ENCODE data around the gene RSPO4. TPM values are rescaled to one million over a fixed set of nuclear protein-coding genes. Genes with fewer than 3 reads are reported as not detected.

The RSPO4 gene
- total RNA-seq, 1 experiment from 2014 or later, result not detected

DNA sequence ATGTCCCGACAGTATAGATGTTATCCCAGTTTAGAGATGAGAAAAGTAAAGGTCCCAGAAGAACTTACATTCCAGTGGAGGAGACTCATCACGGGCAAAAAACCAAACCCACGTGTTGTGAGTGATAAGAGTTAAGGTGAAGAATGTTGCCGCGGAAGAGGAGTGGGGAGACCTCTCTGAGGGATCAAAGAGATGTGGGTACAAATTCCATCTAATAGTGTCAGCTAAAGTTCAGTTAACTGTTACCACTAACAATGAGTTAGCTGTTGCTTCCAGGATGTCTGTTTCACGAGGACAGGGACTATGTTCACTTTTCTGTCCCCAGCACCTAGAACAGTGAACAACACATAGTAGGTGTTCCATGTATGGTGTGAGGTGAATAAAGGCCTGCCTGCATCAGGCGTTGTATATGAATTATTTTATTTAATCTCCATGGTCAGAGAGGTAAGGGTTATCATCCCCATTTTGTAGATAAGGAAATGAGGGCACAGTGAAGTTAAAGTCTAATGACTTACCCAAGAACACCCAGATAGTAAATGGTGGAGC lies 39.8 kb upstream of the RSPO4 start:
- no peak for DNase-seq (ENCODE audit: low spot score)
- CTCF ChIA-PET, result no interaction called here
- intact Hi-C loops (cut with micrococcal nuclease; ENCODE audit: unreplicated experiment), result no loop called here

DNA sequence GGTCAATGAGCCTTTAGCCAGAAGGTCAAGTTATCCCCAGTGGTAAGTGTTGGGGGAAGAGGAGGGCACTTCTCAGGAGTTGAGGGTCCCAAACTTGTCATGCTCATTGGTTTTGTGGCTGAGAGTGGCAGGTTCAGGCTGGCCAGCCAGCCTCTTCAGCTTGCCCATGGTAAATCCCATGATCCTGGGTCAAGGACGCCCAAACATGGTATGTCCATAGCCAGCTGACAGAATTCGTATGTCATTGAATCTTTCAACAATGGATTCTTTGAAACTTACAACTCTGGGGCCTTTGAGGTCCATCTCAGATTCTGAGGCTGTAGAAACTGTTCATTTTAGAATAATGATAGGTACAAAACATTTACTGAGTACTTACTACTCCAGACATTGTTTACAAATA lies 36.1 kb upstream of the RSPO4 start:
- intact Hi-C loops (cut with micrococcal nuclease; ENCODE audit: unreplicated experiment), result no loop called here
- Histone ChIP-seq H3K36me3 (ENCODE audit: insufficient read depth, low read length, poor library complexity, severe bottlenecking) (no peaks in the 10 kb centered on the region), H3K27ac (ENCODE audit: low read depth, low read length, poor library complexity, severe bottlenecking) (no peak overlapping the region), H3K9me3 (ENCODE audit: low read depth, low read length, poor library complexity, severe bottlenecking) (no peaks in the 10 kb centered on the region), H3K4me1 (ENCODE audit: insufficient read depth, low read length, poor library complexity, severe bottlenecking) (no peaks in the 10 kb centered on the region), H3K4me3 (ENCODE audit: low read depth, low read length, poor library complexity, severe bottlenecking) (no peak overlapping the region), H3K27me3 (replicated peaks; ENCODE audit: insufficient read depth, low read depth, low read length, poor library complexity) (no peaks in the 10 kb centered on the region)
- no peak for DNase-seq (ENCODE audit: low spot score)
- no TSS peak for BruUV-seq (replicated peaks)
- ChIA-PET POLR2A (ENCODE audit: low non-redundant PET) (no interaction called here), CTCF (no interaction called here)
- TF ChIP-seq, protein P1, sequence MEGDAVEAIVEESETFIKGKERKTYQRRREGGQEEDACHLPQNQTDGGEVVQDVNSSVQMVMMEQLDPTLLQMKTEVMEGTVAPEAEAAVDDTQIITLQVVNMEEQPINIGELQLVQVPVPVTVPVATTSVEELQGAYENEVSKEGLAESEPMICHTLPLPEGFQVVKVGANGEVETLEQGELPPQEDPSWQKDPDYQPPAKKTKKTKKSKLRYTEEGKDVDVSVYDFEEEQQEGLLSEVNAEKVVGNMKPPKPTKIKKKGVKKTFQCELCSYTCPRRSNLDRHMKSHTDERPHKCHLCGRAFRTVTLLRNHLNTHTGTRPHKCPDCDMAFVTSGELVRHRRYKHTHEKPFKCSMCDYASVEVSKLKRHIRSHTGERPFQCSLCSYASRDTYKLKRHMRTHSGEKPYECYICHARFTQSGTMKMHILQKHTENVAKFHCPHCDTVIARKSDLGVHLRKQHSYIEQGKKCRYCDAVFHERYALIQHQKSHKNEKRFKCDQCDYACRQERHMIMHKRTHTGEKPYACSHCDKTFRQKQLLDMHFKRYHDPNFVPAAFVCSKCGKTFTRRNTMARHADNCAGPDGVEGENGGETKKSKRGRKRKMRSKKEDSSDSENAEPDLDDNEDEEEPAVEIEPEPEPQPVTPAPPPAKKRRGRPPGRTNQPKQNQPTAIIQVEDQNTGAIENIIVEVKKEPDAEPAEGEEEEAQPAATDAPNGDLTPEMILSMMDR (conservative IDR thresholded peaks at IDR 0.05; ENCODE audit: low read depth, low read length), result no peak
- no peak for TF ChIP-seq EZH2 (IDR thresholded peaks at IDR 0.05; ENCODE audit: borderline replicate concordance, low read depth, low read length, poor library complexity, severe bottlenecking)

More for the DNA sequence above, 39.8 kb upstream of the RSPO4 start:
- Histone ChIP-seq H3K9me3 (ENCODE audit: low read depth, low read length, poor library complexity, severe bottlenecking) (no peaks in the 10 kb centered on the region), H3K27me3 (replicated peaks; ENCODE audit: insufficient read depth, low read depth, low read length, poor library complexity) (no peaks in the 10 kb centered on the region), H3K36me3 (ENCODE audit: insufficient read depth, low read length, poor library complexity, severe bottlenecking) (no peaks in the 10 kb centered on the region), H3K4me3 (ENCODE audit: low read depth, low read length, poor library complexity, severe bottlenecking) (no peak overlapping the region), H3K4me1 (ENCODE audit: insufficient read depth, low read length, poor library complexity, severe bottlenecking) (no peaks in the 10 kb centered on the region), H3K27ac (ENCODE audit: low read depth, low read length, poor library complexity, severe bottlenecking) (no peak overlapping the region)
- POLR2A ChIA-PET (ENCODE audit: low non-redundant PET), result no interaction called here
- BruUV-seq (replicated peaks), result no TSS peak
- TF ChIP-seq EZH2 (IDR thresholded peaks at IDR 0.05; ENCODE audit: borderline replicate concordance, low read depth, low read length, poor library complexity, severe bottlenecking), result no peak
- TF ChIP-seq, protein P1 (conservative IDR thresholded peaks at IDR 0.05; ENCODE audit: low read depth, low read length), result no peak

DNA sequence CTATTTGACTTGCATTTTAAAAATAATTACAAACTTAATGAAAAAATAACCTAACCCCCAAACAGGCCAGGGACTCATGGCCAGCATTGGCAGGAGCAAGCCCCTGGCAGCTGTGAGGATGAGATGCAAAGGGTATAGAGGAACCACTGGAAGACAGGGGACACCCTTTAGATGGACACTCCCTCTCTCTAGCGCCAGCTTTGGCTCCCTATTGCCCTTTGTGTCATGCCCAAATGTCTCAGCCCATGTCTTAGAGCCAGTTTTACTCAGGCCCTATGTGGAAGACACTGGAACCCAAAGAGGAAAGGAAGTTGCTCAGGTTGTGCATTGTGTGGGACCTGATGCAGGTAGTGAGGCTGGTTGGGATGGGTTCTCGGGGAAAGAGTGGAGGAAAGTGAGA lies 34.9 kb upstream of the RSPO4 start:
- no peak overlapping the region for H3K27ac ChIP-seq (ENCODE audit: low read depth, low read length, poor library complexity, severe bottlenecking)
- H3K4me1 ChIP-seq (ENCODE audit: insufficient read depth, low read length, poor library complexity, severe bottlenecking), result no peaks in the 10 kb centered on the region
- no peak overlapping the region for H3K4me3 ChIP-seq (ENCODE audit: low read depth, low read length, poor library complexity, severe bottlenecking)
- ChIA-PET POLR2A (ENCODE audit: low non-redundant PET) (no interaction called here), CTCF (no interaction called here)
- intact Hi-C loops (cut with micrococcal nuclease; ENCODE audit: unreplicated experiment), result no loop called here
- no peak for TF ChIP-seq EZH2 (IDR thresholded peaks at IDR 0.05; ENCODE audit: borderline replicate concordance, low read depth, low read length, poor library complexity, severe bottlenecking)
- TF ChIP-seq, protein P1 (conservative IDR thresholded peaks at IDR 0.05; ENCODE audit: low read depth, low read length), result no peak
- no peaks in the 10 kb centered on the region for H3K27me3 ChIP-seq (replicated peaks; ENCODE audit: insufficient read depth, low read depth, low read length, poor library complexity)
- DNase-seq (ENCODE audit: low spot score), result no peak
- H3K36me3 ChIP-seq (ENCODE audit: insufficient read depth, low read length, poor library complexity, severe bottlenecking), result no peaks in the 10 kb centered on the region
- no peaks in the 10 kb centered on the region for H3K9me3 ChIP-seq (ENCODE audit: low read depth, low read length, poor library complexity, severe bottlenecking)
- BruUV-seq (replicated peaks), result no TSS peak
